GM12878 (cell line): Measurements from ENCODE around the gene MAD2L2.

Experiments used
- ATF7 ChIP-seq: fragments of 450-650 bp; IDR thresholded peaks from 2 replicates; pipeline ENCODE4 v1.6.1; 2016; ENCODE audit warnings: low read depth, mild to moderate bottlenecking
- CEBPB ChIP-seq, 2 experiments: fragments of 150-350 bp in 1 of 2; IDR thresholded peaks; 2 replicates each; pipeline ENCODE4 v1.6.1; 2012 to 2014; ENCODE audit warnings: low read depth in 2 of 2, low read length in 2 of 2, borderline replicate concordance in 1 of 2, inconsistent platforms in 1 of 2
- CTCF ChIP-seq, 3 experiments: IDR thresholded peaks in 2 of 3; conservative IDR thresholded peaks in 1 of 3; 2 replicates each; pipeline ENCODE4 v1.5.1; 2011; ENCODE audit warnings: low read depth in 3 of 3, low read length in 3 of 3, mild to moderate bottlenecking in 3 of 3, control low read depth in 2 of 3, moderate library complexity in 2 of 3, inconsistent platforms in 1 of 3, mixed read lengths in 1 of 3; ENCODE audit not compliant: control insufficient read depth in 2 of 3, insufficient read depth in 1 of 3; ENCODE audit errors: extremely low read depth in 1 of 3
- FOXK2 ChIP-seq: fragments of 450-650 bp; IDR thresholded peaks from 2 replicates; pipeline ENCODE4 v1.6.1; 2017; ENCODE audit warnings: mild to moderate bottlenecking, moderate library complexity
- IRF3 ChIP-seq: fragments of 450-650 bp; IDR thresholded peaks from 2 replicates; pipeline ENCODE4 v1.6.1; 2014; ENCODE audit warnings: mild to moderate bottlenecking
- IRF5 ChIP-seq: fragments of 450-650 bp; IDR thresholded peaks from 2 replicates; pipeline ENCODE4 v1.6.1; 2017; ENCODE audit warnings: borderline replicate concordance
- MAX ChIP-seq: IDR thresholded peaks from 2 replicates; pipeline ENCODE4 v1.6.1; 2012; ENCODE audit warnings: low read depth, low read length, improper control_type of control experiment
- POLR2AphosphoS5 ChIP-seq: IDR thresholded peaks from 2 replicates; pipeline ENCODE4 v1.6.1; 2011; ENCODE audit warnings: mild to moderate bottlenecking, low read length, inconsistent platforms
- RAD51 ChIP-seq: fragments of 450-650 bp; IDR thresholded peaks from 2 replicates; pipeline ENCODE4 v1.6.1; 2016; ENCODE audit warnings: moderate library complexity, mild to moderate bottlenecking, inconsistent platforms
- REST ChIP-seq: IDR thresholded peaks from 2 replicates; pipeline ENCODE4 v1.6.1; 2012; ENCODE audit warnings: mild to moderate bottlenecking, low read depth, low read length
- SIN3A ChIP-seq: IDR thresholded peaks from 2 replicates; pipeline ENCODE4 v1.6.1; 2012; ENCODE audit warnings: low read depth, low read length, improper control_type of control experiment
- SUZ12 ChIP-seq: fragments of 200-600 bp; sonication (generic); IDR thresholded peaks from one replicate; pipeline ENCODE4 v1.6.1; 2018; ENCODE audit warnings: antibody characterized with exemption, mild to moderate bottlenecking; ENCODE audit not compliant: unreplicated experiment
- YY1 ChIP-seq: IDR thresholded peaks from 2 replicates; pipeline ENCODE4 v1.6.1; 2011; ENCODE audit warnings: low read depth, mild to moderate bottlenecking, low read length

GRCh38 chr1:11658542-11658941 is 22.4 kb downstream of the MAD2L2 start:
- TF ChIP-seq IRF5: no peak
- no peak for TF ChIP-seq ATF7
- no peak for TF ChIP-seq CTCF (IDR thresholded peaks at IDR 0.05 in 2 of 3, conservative IDR thresholded peaks at IDR 0.05 in 1 of 3; ENCODE audit: control insufficient read depth in 2 of 3, extremely low read depth in 1 of 3, insufficient read depth in 1 of 3, low read depth in 3 of 3, low read length in 3 of 3)
- TF ChIP-seq FOXK2: no peak
- no peak for TF ChIP-seq RAD51
- no peak for TF ChIP-seq IRF3
- no peak for TF ChIP-seq POLR2AphosphoS5
- no peak for TF ChIP-seq CEBPB (IDR thresholded peaks at IDR 0.05; ENCODE audit: borderline replicate concordance in 1 of 2, low read depth in 2 of 2, low read length in 2 of 2)
- no peak for TF ChIP-seq MAX
- no peak for TF ChIP-seq SIN3A
- no peak for TF ChIP-seq SUZ12
- TF ChIP-seq YY1: no peak
- no peak for TF ChIP-seq REST
